HEK293T (cell line): ENCODE results near the gene GLTP.

Source experiments
- FOXK2 ChIP-seq: fragments of 450-650 bp; IDR thresholded peaks from 2 replicates; pipeline ENCODE4 v1.6.1; 2016; ENCODE audit warnings: mild to moderate bottlenecking
- NFRKB ChIP-seq: fragments of 450-650 bp; IDR thresholded peaks from 2 replicates; pipeline ENCODE4 v1.6.1; 2016; ENCODE audit warnings: mild to moderate bottlenecking, moderate library complexity
- PKNOX1 ChIP-seq: fragments of 450-650 bp; IDR thresholded peaks from 2 replicates; pipeline ENCODE4 v1.6.1; 2016
- SP1 ChIP-seq: fragments of 450-650 bp; IDR thresholded peaks from 2 replicates; pipeline ENCODE4 v1.6.1; 2017
- SUZ12 ChIP-seq: fragments of 450-650 bp; IDR thresholded peaks from 2 replicates; pipeline ENCODE4 v1.6.1; 2016; ENCODE audit warnings: mild to moderate bottlenecking

- TF ChIP-seq PKNOX1 = no peak
- no peak for TF ChIP-seq NFRKB
- TF ChIP-seq FOXK2 = no peak
- no peak for TF ChIP-seq SUZ12
- TF ChIP-seq SP1 = no peak
Measured at GRCh38 chr12:109818905-109819500, 61.3 kb downstream of the GLTP start.
